HG02610 (cell line): Measurements from ENCODE around the gene TTC14.
"Not testable (repeated sequence)": the region's sequence is repeated elsewhere in the genome, so short reads cannot be mapped to it uniquely, and the experiment has no call there.

Experiments
- ATAC-seq: cut with Tn5 transposase; IDR thresholded peaks from one replicate; pipeline ENCODE4 v1.9.1; 2021; ENCODE audit warnings: mild to moderate bottlenecking, moderate library complexity; ENCODE audit not compliant: unreplicated experiment

Gene TTC14

GRCh38 chr3:180601688-180602666, at the start of gene TTC14:
Gene TTC14, plus strand, starts transcription at chr3:180602163. Its CDS starts 99 bp downstream, at chr3:180602262.
- ATAC-seq: peak; percentile 97

GRCh38 chr3:180563406-180563805, 38.6 kb upstream of the TTC14 start:
- no peak for ATAC-seq

GRCh38 chr3:180564676-180565075, 37.3 kb upstream of the TTC14 start:
- ATAC-seq: no peak

- ATAC-seq: no peak
Measured at GRCh38 chr3:180570238-180570637, 31.7 kb upstream of the TTC14 start.

- ATAC-seq: peak; percentile 53
Measured at GRCh38 chr3:180571831-180572598, 29.9 kb upstream of the TTC14 start.

GRCh38 chr3:180575571-180575970, 26.4 kb upstream of the TTC14 start:
- ATAC-seq: no peak

GRCh38 chr3:180580934-180581333, 21.0 kb upstream of the TTC14 start:
- no peak for ATAC-seq

- ATAC-seq: no peak
Measured at GRCh38 chr3:180590396-180590795, 11.6 kb upstream of the TTC14 start.

GRCh38 chr3:180593631-180594030, 8.3 kb upstream of the TTC14 start:
- ATAC-seq: not testable (repeated sequence)

- ATAC-seq: peak; percentile 62
Measured at GRCh38 chr3:180594631-180595558, 7.1 kb upstream of the TTC14 start.

- no peak for ATAC-seq
Measured at GRCh38 chr3:180595559-180595935, 6.4 kb upstream of the TTC14 start.

- ATAC-seq: no peak
Measured at GRCh38 chr3:180600473-180600872, 1.5 kb upstream of the TTC14 start.

- ATAC-seq: no peak
Measured at GRCh38 chr3:180611006-180611405, 9.0 kb downstream of the TTC14 start.

- ATAC-seq: no peak
Measured at GRCh38 chr3:180612364-180612763, 10.4 kb downstream of the TTC14 start.

GRCh38 chr3:180615954-180616353, 14.0 kb downstream of the TTC14 start:
- no peak for ATAC-seq

GRCh38 chr3:180617049-180617448, 15.1 kb downstream of the TTC14 start:
- ATAC-seq: no peak

GRCh38 chr3:180618563-180618962, 16.6 kb downstream of the TTC14 start:
- not testable (repeated sequence) for ATAC-seq

- no peak for ATAC-seq
Measured at GRCh38 chr3:180619723-180620122, 17.8 kb downstream of the TTC14 start.

- peak; percentile 52 for ATAC-seq
Measured at GRCh38 chr3:180624714-180625113, 22.8 kb downstream of the TTC14 start.

- ATAC-seq: peak; percentile 95
Measured at GRCh38 chr3:180626844-180627243, 24.9 kb downstream of the TTC14 start.

GRCh38 chr3:180630371-180630770, 28.4 kb downstream of the TTC14 start:
- peak; percentile 37 for ATAC-seq
